MM.1S (cell line): ENCODE results near the gene DACH1.

Experiments used
- DNase-seq: peaks from one replicate; pipeline ENCODE4 v3.0.0-alpha.2; 2015
- H2AFZ ChIP-seq: fragments of 300-600 bp; sonication (generic); 2 replicates; pipeline ENCODE4 v1.6.0; 2016; ENCODE audit warnings: antibody characterized with exemption, low read length
- H3F3A ChIP-seq: fragments of 300-600 bp; sonication (generic); 2 replicates; pipeline ENCODE4 v1.6.1; 2016; ENCODE audit warnings: mild to moderate bottlenecking, antibody characterized with exemption, low read length, moderate library complexity, mixed read lengths; ENCODE audit not compliant: insufficient read depth
- H3K27ac ChIP-seq: fragments of 300-600 bp; sonication (generic); 2 replicates; pipeline ENCODE4 v1.5.1; 2016; ENCODE audit warnings: mild to moderate bottlenecking, low read length
- H3K27me3 ChIP-seq: fragments of 300-600 bp; sonication (generic); replicated peaks from 2 replicates; pipeline ENCODE4 v1.6.0; 2016; ENCODE audit warnings: low read length; ENCODE audit not compliant: insufficient read depth
- H3K36me3 ChIP-seq: fragments of 300-600 bp; sonication (generic); replicated peaks from 2 replicates; pipeline ENCODE4 v1.6.1; 2016; ENCODE audit warnings: mild to moderate bottlenecking, low read length, mixed read lengths; ENCODE audit not compliant: insufficient read depth
- H3K4me1 ChIP-seq: fragments of 300-600 bp; sonication (generic); 2 replicates; pipeline ENCODE4 v1.6.1; 2016; ENCODE audit warnings: low read length, mixed read lengths
- H3K4me2 ChIP-seq: fragments of 300-600 bp; sonication (generic); 2 replicates; pipeline ENCODE4 v1.6.0; 2016; ENCODE audit warnings: low read depth, low read length
- H3K4me3 ChIP-seq: fragments of 300-600 bp; sonication (generic); 2 replicates; pipeline ENCODE4 v1.5.1; 2016; ENCODE audit warnings: low read length, mixed read lengths
- H3K79me2 ChIP-seq: fragments of 300-600 bp; sonication (generic); 2 replicates; pipeline ENCODE4 v1.6.1; 2016; ENCODE audit warnings: mixed run types, low read length, mixed read lengths
- H3K9ac ChIP-seq: fragments of 300-600 bp; sonication (generic); 2 replicates; pipeline ENCODE4 v1.6.1; 2016; ENCODE audit warnings: low read length, mixed read lengths
- H3K9me2 ChIP-seq: fragments of 300-600 bp; sonication (generic); replicated peaks from 2 replicates; pipeline ENCODE4 v1.6.1; 2016; ENCODE audit warnings: mild to moderate bottlenecking, low read length, mixed read lengths; ENCODE audit not compliant: insufficient read depth
- H3K9me3 ChIP-seq: fragments of 300-600 bp; sonication (generic); replicated peaks from 2 replicates; pipeline ENCODE4 v1.6.1; 2016; ENCODE audit warnings: mild to moderate bottlenecking, low read length, mixed read lengths; ENCODE audit not compliant: insufficient read depth
- H4K20me1 ChIP-seq: fragments of 300-600 bp; sonication (generic); 2 replicates; pipeline ENCODE4 v1.6.1; 2016; ENCODE audit warnings: mild to moderate bottlenecking, low read length, moderate library complexity, mixed read lengths; ENCODE audit not compliant: insufficient read depth
- CTCF ChIP-seq: fragments of 300-600 bp; sonication (generic); IDR thresholded peaks from 2 replicates; pipeline ENCODE4 v1.5.1; 2016; ENCODE audit warnings: antibody characterized with exemption, low read length, mixed read lengths
- EZH2 ChIP-seq: fragments of 300-600 bp; sonication (generic); optimal IDR thresholded peaks from 2 replicates; pipeline ENCODE3; 2017; ENCODE audit warnings: low read depth, mild to moderate bottlenecking, antibody characterized with exemption, low read length, mixed read lengths
- EZH2phosphoT487 ChIP-seq: fragments of 300-600 bp; sonication (generic); IDR thresholded peaks from 2 replicates; pipeline ENCODE4 v1.6.1; 2018; ENCODE audit warnings: antibody characterized with exemption, low read length

Gene DACH1

GRCh38 chr13:71448080-71448630 is 418.8 kb downstream of the DACH1 start:
- H3F3A ChIP-seq = no peaks in the 10 kb centered on the region
- no peak overlapping the region for H2AFZ ChIP-seq
- no peaks in the 10 kb centered on the region for H3K4me1 ChIP-seq
- H3K4me3 ChIP-seq = no peak overlapping the region
- H3K4me2 ChIP-seq = no peak overlapping the region
- no peaks in the 10 kb centered on the region for H3K36me3 ChIP-seq
- TF ChIP-seq EZH2phosphoT487 (no peak), EZH2 (no peak), CTCF (no peak)
- no peaks in the 10 kb centered on the region for H3K9me3 ChIP-seq
- no peaks in the 10 kb centered on the region for H3K79me2 ChIP-seq
- H3K27me3 ChIP-seq = no peaks in the 10 kb centered on the region
- no peak for DNase-seq
- no peaks in the 10 kb centered on the region for H4K20me1 ChIP-seq
- H3K9ac ChIP-seq = no peak overlapping the region
- no peak overlapping the region for H3K27ac ChIP-seq
- no peaks in the 10 kb centered on the region for H3K9me2 ChIP-seq

GRCh38 chr13:71437704-71438103 is 429.3 kb downstream of the DACH1 start:
- Histone ChIP-seq H3K9ac (no peak overlapping the region), H3F3A (no peaks in the 10 kb centered on the region), H3K9me3 (no peaks in the 10 kb centered on the region), H3K4me1 (no peaks in the 10 kb centered on the region), H3K36me3 (no peaks in the 10 kb centered on the region), H2AFZ (no peak overlapping the region), H3K9me2 (no peaks in the 10 kb centered on the region), H3K79me2 (no peaks in the 10 kb centered on the region), H4K20me1 (no peaks in the 10 kb centered on the region), H3K4me3 (no peak overlapping the region), H3K27ac (no peak overlapping the region), H3K4me2 (no peak overlapping the region), H3K27me3 (no peaks in the 10 kb centered on the region)
- TF ChIP-seq CTCF = no peak
- no peak for TF ChIP-seq EZH2
- TF ChIP-seq EZH2phosphoT487 = no peak
- no peak for DNase-seq

GRCh38 chr13:71430681-71431080 is 436.3 kb downstream of the DACH1 start:
- Histone ChIP-seq H3F3A (no peaks in the 10 kb centered on the region), H3K27ac (no peak overlapping the region), H3K9me3 (no peaks in the 10 kb centered on the region), H3K9ac (no peak overlapping the region), H2AFZ (no peak overlapping the region), H3K9me2 (no peaks in the 10 kb centered on the region), H3K4me1 (no peaks in the 10 kb centered on the region), H3K4me3 (no peak overlapping the region), H3K36me3 (no peaks in the 10 kb centered on the region), H3K4me2 (no peak overlapping the region), H3K79me2 (no peaks in the 10 kb centered on the region), H4K20me1 (no peaks in the 10 kb centered on the region), H3K27me3 (no peaks in the 10 kb centered on the region)
- TF ChIP-seq EZH2phosphoT487 = no peak
- TF ChIP-seq CTCF = no peak
- TF ChIP-seq EZH2 = no peak
- no peak for DNase-seq
